DMS153 (cell line): Measurements from ENCODE around the gene SPACA4.
A peak's percentile ranks its signal among the peaks of the same experiment; 100 is the strongest.

Source experiments
- DNase-seq: peaks from one replicate; lab custom pipeline; 2025; lab: John Stamatoyannopoulos, UW

Gene SPACA4

DNA sequence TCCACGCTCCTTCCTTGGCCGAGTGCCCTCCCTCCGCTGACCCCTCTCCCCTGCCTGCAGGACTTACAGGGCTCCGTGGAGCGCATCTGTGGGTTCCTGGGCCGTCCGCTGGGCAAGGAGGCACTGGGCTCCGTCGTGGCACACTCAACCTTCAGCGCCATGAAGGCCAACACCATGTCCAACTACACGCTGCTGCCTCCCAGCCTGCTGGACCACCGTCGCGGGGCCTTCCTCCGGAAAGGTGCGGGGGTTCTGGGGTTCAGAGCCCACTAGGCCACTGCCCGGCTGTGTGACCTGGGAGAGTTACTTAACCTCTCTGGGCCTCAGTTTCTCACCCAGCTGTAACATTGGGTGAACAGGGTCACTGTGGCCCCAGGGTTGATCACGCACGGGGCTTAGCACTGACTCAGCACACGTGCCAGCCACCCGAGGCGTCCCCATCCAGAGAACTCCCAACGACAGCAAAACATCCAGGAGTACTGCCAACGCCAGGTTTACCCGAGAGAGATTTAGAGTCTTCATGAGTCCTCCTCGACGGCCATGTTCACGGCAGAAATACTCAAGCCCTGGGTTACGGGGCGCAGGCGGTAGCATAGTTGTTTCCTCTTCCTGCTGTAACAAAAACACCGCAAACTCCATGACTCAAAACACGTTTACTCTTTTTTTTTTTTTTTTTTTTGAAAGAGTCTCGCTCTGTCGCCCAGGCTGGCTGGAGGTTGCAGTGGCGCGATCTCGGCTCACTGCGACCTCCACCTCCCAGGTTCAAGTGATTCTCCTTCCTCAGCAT, 9.7 kb upstream of the SPACA4 start:
- DNase-seq, result no peak

DNA sequence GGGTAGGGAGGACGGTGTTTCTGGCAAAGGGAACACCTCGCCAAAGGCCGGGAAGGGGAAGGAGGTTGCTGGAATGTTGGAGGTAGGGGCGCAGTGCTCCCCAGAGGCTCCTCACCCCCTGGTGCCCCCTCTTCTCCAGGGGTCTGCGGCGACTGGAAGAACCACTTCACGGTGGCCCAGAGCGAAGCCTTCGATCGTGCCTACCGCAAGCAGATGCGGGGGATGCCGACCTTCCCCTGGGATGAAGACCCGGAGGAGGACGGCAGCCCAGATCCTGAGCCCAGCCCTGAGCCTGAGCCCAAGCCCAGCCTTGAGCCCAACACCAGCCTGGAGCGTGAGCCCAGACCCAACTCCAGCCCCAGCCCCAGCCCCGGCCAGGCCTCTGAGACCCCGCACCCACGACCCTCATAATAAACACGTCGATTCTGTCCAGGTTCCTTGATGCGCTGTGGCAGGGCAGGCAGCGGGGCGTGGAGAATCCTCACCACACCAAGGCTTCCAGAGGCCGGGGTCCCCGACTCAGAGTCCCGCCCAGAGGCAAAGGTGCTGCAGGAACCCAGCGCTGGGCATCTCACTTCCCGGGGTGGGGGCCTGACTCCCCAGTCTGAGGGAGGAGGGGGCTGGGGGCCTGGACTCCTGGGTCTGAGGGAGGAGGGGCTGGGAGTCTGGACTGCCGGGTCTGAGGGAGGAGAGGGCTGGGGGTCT, 7.4 kb upstream of the SPACA4 start:
- no peak for DNase-seq

DNA sequence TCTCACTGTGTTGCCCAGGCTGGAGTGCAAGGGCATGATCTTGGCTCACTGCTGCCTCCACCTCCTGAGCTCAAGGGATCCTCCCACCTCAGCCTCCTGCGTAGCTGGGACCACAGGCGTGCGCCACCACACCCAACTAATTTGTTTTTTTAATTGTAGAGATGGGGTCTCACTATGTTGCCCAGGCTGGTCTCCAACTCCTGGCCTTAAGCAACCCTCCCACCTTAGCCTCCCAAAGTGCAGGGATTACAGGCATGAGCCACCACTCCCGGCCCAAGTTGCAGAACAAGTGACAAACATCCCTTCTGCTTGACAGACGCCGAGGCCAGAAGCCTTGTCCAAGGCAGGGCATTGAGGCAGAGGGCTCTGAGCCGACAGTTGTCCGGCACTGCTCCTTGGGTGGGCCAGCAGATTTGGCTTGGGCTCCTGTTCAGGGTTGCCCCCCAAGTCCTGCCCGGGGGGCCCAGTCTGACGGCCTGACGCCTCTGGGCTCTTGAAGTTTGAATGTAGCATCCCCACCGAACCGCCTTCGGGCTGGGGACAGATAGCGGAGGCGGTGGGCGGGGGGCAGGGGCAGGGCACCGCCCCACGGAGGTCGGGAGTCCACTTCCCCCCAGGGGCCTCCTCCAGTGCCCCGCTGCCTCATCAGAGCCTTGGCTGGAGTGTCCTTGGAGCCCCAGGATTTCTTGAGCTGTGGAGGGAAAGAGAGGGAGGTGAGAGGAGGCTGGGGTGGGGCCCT, 5.7 kb upstream of the SPACA4 start:
- no peak for DNase-seq

DNA sequence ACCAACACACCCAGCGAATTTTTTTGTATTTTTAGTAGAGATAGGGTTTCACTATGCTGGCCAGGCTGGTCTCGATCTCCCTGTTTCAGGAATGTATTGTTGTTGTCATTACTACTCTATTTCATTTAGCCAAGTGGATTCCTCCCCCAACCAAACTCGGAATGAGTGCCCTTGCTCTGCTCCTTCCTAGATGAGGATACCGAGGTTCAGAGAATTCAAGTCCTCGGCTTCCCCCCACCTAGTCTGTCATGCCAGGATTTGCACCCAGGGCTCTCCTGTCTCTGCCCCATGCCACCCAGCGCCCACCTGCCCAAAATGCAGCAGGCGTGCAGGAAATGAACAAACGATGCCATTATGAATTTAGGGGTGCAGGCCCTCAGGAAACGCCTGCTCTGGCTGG, 3.5 kb upstream of the SPACA4 start:
- DNase-seq, result no peak

DNA sequence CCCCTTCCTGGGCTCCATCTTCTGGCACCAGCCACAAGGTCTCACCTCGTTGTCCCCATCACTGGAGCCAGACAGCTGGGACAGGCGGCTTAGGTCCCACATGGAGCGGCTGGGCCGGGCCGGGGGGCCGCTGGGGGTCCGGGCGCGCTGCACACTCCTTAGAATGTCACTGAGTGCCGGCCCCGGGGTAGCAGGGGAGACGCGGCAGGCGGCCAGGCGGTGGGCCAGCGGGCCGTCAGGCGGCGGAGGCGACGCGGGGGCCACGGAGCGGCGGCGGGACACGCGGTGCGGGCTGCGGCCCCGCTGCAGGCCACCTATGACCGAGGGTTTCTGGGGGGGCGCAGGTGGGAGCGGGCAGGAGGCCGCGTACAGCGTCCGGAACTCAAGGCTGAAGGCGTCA, 3.1 kb upstream of the SPACA4 start:
- DNase-seq, result no peak

DNA sequence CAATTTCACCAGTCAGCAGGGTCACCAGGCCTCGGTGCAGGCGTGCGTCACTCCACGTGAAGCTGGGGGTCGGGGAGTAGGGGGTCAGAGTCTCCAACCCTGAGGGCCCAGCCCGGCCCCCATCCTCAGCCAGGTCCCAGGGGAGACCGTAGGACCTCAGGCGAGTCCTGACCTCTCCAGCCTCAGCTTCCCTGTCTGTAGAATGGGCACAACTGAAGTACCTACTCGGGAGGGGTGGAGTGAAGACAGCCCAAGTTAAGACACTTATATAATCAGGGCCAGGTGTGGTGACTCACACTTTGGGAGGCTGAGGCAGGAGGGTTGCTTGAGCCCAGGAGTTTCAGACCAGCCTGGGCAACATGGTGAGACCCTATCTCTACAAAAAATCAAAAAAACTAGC, 2.7 kb upstream of the SPACA4 start:
- no peak for DNase-seq

DNA sequence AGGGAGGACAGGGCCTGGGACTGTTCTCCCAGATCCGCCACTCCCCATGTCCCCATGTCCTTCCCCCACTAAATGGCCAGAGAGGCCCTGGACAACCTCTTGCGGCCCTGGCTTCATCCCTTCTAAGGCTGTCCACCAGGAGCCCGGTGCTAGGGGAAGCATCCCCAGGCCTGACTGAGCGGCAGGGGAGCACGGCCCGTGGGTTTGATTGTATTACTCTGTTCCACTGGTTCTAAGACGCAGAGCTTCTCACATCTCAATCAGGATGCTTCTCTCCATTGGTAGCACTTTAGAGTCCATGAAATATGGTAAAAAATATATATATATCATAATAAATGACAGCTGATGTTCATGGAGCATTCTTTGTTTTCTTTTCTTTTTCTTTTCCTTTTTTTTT, 815 bp downstream of the SPACA4 start:
- no peak for DNase-seq

DNA sequence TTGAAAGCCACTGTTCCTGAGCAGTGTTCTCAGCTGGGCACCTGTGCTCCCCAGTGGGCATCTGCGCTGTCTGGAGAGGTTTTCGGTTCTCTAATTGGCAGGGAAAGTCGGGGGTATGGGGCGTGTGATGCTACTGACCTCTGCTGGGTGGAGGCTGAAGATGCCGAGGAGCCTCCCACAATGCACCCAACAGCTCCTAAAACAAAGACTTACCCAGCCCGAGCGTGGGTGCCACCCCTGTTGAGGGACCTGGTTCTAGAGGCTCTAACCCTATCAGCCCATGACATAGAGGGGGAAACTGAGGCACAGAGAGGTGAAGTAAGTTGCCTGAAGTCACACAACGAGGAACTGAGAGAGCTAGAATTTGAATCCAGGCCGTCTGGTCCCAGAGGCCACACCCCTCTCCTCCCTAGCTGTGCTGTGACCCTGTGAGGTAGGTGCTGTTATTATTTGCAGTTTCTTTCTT, 2.3 kb downstream of the SPACA4 start:
- no peak for DNase-seq

DNA sequence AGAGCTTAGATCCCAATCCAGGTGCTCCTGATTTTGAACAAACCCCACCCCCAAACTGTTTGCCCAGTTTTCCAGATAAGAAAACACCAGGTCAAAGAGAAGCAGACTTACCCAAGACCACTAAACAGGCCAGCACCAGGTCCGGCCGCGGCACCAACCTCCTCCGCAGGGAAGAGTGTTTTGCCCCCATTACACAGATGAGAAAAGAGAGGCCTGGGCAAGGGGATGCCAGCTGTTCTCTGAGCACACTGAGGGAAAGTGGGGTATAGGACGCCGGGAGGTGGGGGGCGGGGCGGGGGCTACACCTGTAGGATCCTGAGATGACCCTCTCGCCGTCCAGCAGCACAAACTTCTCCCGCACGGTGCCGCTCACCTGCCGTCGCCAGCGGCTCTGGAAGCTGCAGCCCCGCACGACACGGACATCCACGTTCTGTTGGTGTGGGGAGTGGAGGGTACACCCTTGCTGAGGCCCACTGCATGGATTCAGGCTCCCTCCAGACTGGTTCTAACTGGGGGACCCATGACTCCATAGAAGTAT, 3.1 kb downstream of the SPACA4 start:
- DNase-seq, result no peak

DNA sequence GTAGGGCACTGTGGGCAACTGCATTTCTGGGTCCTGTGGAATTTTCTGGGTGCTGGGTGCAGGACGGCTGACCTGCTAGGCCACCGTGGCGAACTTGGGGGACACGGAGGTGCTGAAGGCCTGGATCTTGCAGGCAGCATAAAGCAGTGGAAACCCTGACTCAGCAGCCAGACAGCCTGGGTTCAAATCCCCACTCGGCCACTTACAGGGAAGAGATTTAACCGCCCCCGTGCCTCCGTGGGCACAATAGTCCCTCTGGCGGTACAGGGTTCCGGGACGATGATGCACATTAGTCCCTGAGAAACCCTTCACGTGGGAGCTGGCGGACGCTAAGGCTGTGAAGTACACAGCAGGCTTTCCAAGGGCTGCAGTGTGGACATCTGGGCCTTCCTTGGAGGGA, 5.3 kb downstream of the SPACA4 start:
- DNase-seq, result no peak

DNA sequence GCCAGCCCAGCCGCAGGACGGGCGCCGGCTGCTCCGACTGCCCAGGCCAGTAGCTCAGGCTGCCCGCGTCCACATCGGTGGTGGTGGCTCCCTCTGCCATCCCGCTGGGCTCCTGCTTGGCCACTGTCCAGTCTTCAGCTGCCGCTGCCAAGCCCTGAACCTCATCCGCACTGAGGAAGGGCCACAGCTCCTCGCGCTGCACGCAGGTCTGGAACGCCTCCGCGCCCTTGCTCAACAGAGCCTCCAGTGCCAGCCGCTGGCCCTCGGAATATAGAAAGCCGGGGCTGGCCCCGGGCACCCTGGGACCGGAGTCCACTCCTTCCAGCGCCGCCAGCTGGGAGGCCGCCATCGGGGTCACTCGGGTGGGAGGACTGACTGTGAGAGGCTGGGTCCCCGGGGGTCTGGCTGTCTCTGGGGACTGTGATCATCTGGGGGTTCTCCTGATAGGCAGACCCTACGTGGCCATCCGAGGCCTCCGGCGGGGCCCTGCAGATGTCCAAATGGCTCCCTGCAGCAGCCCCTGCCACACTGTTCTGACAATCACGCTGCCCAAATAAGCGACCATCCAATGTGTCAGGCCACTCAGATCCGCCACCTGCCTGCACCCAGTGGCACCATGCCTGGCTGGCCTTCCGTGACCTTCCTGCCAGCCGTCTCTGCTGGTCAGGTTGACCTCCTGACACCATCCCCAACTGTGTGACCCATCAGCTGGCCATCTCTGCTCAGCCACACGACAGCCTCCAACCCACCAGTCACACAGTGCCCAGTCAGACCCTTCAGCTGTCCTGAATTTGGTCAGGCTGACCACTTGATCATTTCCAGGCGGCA, 6.7 kb downstream of the SPACA4 start:
- DNase-seq, result no peak

DNA sequence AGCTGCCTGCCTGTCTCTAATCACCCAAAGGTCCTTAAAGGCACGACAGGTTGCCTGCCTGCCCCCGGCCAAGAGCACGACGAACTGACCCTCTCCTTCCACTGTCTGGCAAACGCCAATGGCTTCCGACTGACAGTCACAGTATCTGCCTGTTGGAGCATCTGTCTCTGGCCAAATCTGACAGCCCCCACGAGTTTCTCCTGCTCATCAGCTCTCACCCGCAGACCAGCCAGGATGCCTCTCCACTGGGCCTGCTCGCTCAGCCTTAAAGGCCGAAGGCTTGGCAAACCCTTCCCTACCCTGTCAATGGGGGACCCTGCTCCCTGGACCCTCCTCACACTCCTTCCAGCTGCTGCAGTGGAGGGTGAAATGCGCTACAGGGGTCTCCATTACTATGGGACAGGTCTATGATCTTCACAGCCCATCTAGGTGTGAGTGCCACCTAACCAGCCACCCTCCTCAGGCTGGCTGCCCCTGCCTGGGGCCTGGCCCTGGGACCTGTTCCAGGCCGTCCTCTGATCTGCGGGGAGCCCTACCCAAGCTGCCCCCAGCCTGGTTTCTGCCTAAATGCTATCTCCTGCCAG, 7.4 kb downstream of the SPACA4 start:
- no peak for DNase-seq

DNA sequence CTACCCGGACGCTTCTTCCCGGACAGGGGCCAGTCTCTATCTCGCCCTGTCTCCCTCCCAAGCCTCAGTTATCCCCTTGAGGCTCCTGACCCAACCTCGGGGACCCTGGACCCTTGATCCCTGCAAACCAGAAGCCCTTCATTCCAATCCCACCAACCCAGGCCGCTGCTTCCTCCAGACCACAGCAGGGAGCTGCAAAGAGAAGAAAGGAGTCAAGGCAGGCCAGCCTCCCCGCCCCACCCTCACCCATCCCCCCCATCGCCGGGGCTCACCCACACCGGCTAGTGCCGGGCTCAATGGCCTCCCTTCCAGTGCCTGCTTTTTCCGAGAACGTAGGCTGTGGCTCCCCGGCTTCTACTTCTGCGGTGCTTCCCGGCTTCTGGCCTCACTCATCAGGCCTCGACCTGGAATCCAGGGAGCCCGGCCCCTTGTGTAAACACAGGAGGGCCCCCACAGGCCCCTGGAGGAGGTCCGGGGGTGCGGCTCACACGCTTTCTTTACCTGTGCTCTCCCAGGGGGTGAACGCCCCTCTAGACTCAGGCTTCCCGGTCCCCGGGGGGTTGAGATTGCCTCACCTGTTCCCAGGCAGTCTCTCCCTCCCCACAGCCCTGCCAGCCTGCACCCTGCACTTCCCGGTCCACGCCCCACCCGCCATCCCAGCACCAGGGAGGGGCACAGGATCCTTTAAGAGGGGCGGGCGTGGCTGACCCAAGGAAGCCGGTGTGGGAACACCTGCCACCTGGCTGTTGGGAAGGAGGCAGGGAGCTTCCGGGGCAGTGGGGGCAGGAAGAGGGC, 8.1 kb downstream of the SPACA4 start, which contains the start of gene FAM83E:
Gene FAM83E, minus strand, starts transcription at position 641 of the 795 bp plus-strand sequence. CDS start 1,704 bp downstream, outside the sequence.
- DNase-seq, result peak; percentile 94

DNA sequence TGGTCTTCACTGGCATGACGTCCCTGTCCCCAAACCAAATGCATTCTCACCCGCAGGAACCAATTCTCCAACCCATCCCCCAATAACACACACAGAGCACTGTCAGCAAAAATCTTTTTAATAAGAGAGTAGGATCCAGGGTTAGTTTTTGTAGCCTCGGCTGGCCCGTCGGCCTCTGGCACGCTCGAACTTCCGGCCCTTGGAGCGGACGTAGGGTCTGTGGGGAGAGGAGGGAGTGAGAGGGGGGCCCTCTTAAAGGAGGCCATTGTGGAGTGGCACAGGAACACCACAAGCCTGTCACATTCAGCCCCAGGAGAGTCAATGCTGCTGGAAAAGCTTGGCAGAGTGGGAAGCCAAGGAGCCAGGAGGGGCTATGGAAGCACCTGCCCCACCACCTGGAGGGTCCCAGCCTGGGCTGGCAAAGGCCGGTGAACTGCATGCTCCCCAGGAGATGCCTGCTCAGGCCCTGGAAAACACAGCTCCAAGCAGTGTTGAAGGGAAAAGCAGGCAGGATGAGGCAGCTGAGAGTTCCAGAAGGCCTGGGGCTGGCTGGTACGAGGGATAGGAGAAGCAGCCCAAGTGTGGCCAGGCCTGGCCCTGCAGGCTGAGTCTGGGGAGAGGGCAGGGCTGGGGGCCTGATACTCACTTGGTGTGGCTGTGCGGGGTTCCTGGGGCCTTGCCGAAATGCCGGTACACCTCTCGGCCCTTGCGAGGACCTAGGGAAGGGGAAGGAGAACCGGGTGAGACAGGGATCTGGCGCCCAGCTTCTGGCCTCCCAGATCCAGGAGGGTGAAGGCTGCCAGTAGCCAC, 8.9 kb downstream of the SPACA4 start:
- DNase-seq, result no peak

DNA sequence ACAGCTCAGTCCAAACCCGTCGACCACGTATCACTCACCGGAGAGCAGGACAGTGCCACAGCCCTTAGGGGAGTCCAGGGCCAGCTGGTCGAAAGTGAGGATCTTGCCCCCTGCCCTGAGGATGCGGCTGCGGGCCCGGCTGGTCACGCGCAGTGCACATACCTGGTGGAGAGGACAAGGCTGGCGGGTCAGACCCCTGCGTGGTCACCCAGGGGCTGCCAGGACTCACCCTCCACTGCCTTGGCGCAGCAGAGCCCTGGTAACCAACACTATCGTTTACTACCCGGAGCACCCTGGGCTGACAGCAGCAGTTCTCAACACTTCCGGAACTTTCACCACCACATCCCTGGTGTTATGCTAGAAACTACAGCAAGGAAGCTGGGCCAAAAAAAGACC, 9.5 kb downstream of the SPACA4 start:
- DNase-seq, result no peak

DNA sequence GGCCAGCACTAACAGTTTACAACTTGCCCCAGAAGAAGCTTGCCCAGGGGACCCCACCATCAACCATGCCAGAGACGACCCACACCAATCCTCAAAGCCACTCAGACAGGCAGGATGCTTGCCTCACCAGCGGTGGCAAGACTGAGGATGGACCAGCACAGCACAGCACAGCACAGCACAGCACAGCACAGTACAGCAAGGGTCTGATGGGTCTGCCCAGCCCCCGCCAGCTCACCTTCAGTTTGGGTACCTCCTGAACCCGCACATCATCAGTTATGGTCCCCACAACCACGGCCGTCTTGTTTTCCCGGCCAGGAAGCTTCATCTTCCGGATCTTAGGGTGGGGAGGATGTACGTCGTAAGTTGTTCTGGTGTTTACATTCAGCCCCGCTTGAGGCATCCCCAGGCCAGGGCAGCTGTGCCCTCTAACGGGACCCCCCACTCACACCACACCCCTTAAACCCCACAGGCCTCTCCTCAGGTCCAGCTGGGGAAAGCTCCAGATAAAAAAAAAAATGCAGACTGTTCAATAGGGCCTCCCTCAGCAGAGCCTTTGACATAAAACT, 10.0 kb downstream of the SPACA4 start:
- DNase-seq, result no peak

DNA sequence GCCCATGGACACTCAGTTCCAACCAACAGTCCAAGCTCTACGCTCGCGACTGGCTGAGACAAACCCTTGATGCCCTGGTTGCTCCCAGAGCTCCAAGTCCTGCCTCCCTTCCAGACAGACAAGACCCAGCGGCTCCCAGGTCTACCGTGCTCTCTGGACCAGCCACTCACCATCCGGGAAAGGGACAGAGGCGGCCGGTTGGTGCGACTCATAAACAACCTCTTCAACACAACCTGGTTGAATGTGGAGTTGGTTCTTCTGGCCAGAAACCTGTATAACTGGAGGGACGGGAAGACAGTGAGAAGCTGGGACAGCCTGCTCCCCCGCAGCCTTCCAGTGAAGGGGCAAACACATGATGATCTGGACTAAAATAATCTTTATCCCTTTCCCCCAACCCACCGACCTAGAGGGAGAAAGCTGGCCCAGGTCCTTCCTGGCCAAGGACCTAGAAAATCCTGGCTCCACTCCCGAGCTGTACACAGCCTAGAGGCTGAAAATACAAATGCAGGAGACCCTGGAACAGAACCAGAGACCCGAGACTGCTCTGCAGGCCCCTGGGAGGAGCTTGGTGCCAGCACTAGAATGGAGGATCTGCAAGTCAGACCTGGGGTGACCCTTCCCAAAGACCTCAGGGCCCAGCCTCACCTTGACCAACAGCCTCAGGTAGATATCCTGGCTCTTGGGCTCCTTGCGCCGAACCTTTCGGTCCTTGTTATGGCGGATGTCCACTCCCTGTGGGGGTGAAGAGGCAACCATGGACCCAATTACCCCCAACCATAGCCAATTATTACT, 10.8 kb downstream of the SPACA4 start:
- DNase-seq, result no peak

DNA sequence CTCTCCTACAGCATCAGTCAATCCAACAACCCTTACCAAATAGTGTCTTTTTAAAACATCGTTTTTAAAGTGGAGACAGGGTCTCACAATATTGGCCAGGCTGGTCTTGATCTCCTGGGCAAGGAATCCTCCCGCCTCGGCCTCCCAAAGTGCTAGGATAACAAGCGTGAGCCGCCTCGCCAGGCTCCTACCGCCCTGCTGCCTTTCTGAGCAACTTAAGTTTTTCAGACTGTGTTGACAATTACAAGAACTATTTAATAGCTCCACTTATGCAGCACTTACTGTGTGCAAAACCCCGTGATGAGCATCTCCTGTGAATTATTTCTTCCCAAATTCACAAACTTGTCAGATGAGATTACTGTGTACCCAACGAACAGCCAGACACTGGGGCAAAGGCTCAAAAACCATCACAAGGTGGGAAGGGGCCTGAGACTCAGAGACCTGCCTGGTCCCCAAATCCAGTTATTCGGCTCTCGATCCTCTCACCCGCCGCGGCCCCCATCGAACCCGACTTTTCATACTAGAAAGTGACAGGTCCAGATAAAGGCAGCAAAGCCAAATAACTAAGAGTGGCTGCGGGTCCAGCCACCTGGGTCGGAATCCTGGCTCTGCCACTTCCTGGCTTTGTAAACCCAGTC, 11.9 kb downstream of the SPACA4 start:
- DNase-seq, result no peak
